ENCODE data around the gene NR2F1-AS1.

Gene NR2F1-AS1

DNA sequence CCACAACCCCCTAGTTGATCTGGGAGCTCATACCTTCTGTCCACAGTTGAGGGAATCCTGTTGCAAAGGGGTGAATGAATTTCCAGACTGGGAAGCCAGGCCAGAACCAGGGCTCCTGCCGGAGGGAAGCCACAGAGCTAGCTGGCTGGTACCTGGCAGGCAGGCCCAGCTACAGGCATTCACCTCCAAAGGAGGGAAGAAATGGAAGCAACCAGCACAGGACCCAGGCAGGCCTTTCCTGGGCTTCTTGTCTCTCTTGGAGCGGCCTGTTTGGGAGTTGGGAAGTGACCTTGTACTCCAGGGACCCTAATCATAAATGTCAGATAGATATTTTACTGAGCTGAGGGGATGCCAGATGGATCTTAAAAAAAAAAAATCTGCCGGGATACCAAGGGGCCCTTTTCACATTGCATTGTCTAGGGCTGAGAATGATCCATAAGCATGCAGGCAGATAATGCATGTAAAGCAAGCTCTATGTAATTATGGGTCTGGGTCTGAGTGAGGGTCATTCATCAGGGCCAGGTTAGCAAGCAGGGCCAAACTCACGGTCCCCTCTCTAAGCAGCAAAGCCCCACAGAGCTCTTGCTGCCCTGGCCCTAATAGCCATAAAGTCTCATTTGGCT lies 10.4 kb upstream of the NR2F1-AS1 start:
- Histone ChIP-seq H3K36me3 (replicated peaks; ENCODE audit: insufficient read depth, low read length) (no peaks in the 10 kb centered on the region), H3K9me3 (replicated peaks; ENCODE audit: insufficient read depth, low read length) (no peaks in the 10 kb centered on the region), H3K79me2 (ENCODE audit: low read length) (no peaks in the 10 kb centered on the region), H3K27ac (ENCODE audit: low read length) (no peak overlapping the region), H3K4me1 (ENCODE audit: low read length) (no peaks in the 10 kb centered on the region), H2AFZ (ENCODE audit: low read length) (no peak overlapping the region), H3K4me2 (ENCODE audit: low read depth, low read length) (no peak overlapping the region), H4K20me1 (ENCODE audit: insufficient read depth, low read length) (no peaks in the 10 kb centered on the region), H3F3A (ENCODE audit: insufficient read depth, low read length) (no peaks in the 10 kb centered on the region), H3K9me2 (replicated peaks; ENCODE audit: insufficient read depth, low read length) (no peaks in the 10 kb centered on the region), H3K4me3 (ENCODE audit: low read length) (no peak overlapping the region), H3K27me3 (replicated peaks; ENCODE audit: insufficient read depth, low read length) (no peaks in the 10 kb centered on the region), H3K9ac (ENCODE audit: low read length) (no peak overlapping the region)
- TF ChIP-seq EZH2 (optimal IDR thresholded peaks at IDR 0.05; ENCODE audit: low read depth, low read length) (no peak), EZH2phosphoT487 (IDR thresholded peaks at IDR 0.05; ENCODE audit: low read length) (no peak), CTCF (IDR thresholded peaks at IDR 0.05; ENCODE audit: low read length) (no peak)
- no peak for DNase-seq

GRCh38 chr5:93590493-93590892 lies 9.5 kb upstream of the NR2F1-AS1 start:
- no peak overlapping the region for H3K4me3 ChIP-seq (ENCODE audit: low read length)
- H3K27me3 ChIP-seq (replicated peaks; ENCODE audit: insufficient read depth, low read length) = 0 out of 2 replicates have a peak, but pooled peaks cover 6% of the 10 kb centered on the region
- no peaks in the 10 kb centered on the region for H3K9me3 ChIP-seq (replicated peaks; ENCODE audit: insufficient read depth, low read length)
- no peaks in the 10 kb centered on the region for H3K36me3 ChIP-seq (replicated peaks; ENCODE audit: insufficient read depth, low read length)
- no peak overlapping the region for H3K27ac ChIP-seq (ENCODE audit: low read length)
- no peak for TF ChIP-seq EZH2 (optimal IDR thresholded peaks at IDR 0.05; ENCODE audit: low read depth, low read length)
- TF ChIP-seq CTCF (IDR thresholded peaks at IDR 0.05; ENCODE audit: low read length) = no peak
- no peak for TF ChIP-seq EZH2phosphoT487 (IDR thresholded peaks at IDR 0.05; ENCODE audit: low read length)
- no peaks in the 10 kb centered on the region for H4K20me1 ChIP-seq (ENCODE audit: insufficient read depth, low read length)
- DNase-seq = no peak
- no peaks in the 10 kb centered on the region for H3K79me2 ChIP-seq (ENCODE audit: low read length)
- H3F3A ChIP-seq (ENCODE audit: insufficient read depth, low read length) = no peaks in the 10 kb centered on the region
- H3K9ac ChIP-seq (ENCODE audit: low read length) = no peak overlapping the region
- H3K4me2 ChIP-seq (ENCODE audit: low read depth, low read length) = no peak overlapping the region
- no peaks in the 10 kb centered on the region for H3K9me2 ChIP-seq (replicated peaks; ENCODE audit: insufficient read depth, low read length)
- no peak overlapping the region for H2AFZ ChIP-seq (ENCODE audit: low read length)
- H3K4me1 ChIP-seq (ENCODE audit: low read length) = no peaks in the 10 kb centered on the region

DNA sequence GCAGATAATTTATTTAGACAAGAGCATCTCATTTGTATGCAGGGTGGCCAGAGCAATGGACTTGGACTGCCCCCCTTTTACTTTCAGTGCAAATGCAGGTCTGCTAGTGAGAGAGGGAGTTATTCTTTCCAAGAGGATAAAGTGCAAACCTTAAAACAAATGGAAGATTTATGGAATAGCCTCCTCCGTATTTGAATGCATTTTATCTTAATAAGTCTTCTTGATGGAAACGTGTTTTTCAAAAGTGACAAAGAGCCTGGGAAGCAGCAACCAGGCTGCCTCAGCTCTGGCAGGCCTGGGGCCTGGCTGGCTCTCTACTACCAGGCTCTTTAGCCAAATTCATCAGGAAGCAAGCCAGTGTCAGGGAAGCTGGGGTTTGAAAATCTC lies 8.8 kb upstream of the NR2F1-AS1 start:
- H3K9ac ChIP-seq (ENCODE audit: low read length) = no peak overlapping the region

More for the DNA sequence above, 8.8 kb upstream of the NR2F1-AS1 start:
- Histone ChIP-seq H3K79me2 (ENCODE audit: low read length) (no peaks in the 10 kb centered on the region), H3K9me3 (replicated peaks; ENCODE audit: insufficient read depth, low read length) (no peaks in the 10 kb centered on the region), H2AFZ (ENCODE audit: low read length) (no peak overlapping the region), H3F3A (ENCODE audit: insufficient read depth, low read length) (no peaks in the 10 kb centered on the region), H3K36me3 (replicated peaks; ENCODE audit: insufficient read depth, low read length) (no peaks in the 10 kb centered on the region), H3K4me3 (ENCODE audit: low read length) (no peak overlapping the region), H3K27ac (ENCODE audit: low read length) (no peak overlapping the region), H3K4me1 (ENCODE audit: low read length) (no peaks in the 10 kb centered on the region), H3K4me2 (ENCODE audit: low read depth, low read length) (no peak overlapping the region), H4K20me1 (ENCODE audit: insufficient read depth, low read length) (no peaks in the 10 kb centered on the region), H3K27me3 (replicated peaks; ENCODE audit: insufficient read depth, low read length) (0 out of 2 replicates have a peak, but pooled peaks cover 6% of the 10 kb centered on the region), H3K9me2 (replicated peaks; ENCODE audit: insufficient read depth, low read length) (no peaks in the 10 kb centered on the region)
- TF ChIP-seq EZH2 (optimal IDR thresholded peaks at IDR 0.05; ENCODE audit: low read depth, low read length) (no peak), CTCF (IDR thresholded peaks at IDR 0.05; ENCODE audit: low read length) (no peak), EZH2phosphoT487 (IDR thresholded peaks at IDR 0.05; ENCODE audit: low read length) (no peak)
- no peak for DNase-seq

Measured in MM.1S (cell line).